Left ventricle myocardium inferior (tissue), 1 donor: ENCODE data around the gene C19orf67. TPM values are rescaled to one million over a fixed set of nuclear protein-coding genes. Genes with fewer than 3 reads are reported as not detected.

ENCODE experiments used
- DNase-seq: peaks from one replicate; pipeline ENCODE4 v3.0.0-alpha.2; 2020
- H3K27ac ChIP-seq: fragments of 200-600 bp; replicated peaks from 2 replicates; pipeline ENCODE4 v1.8.0; 2021
- H3K27me3 ChIP-seq: fragments of 200-600 bp; 2 replicates; pipeline ENCODE4 v1.8.0; 2021; ENCODE audit warnings: low read depth
- H3K36me3 ChIP-seq: fragments of 200-600 bp; 2 replicates; pipeline ENCODE4 v1.8.0; 2021
- H3K4me1 ChIP-seq: fragments of 200-600 bp; 2 replicates; pipeline ENCODE4 v1.8.0; 2021
- H3K4me3 ChIP-seq: fragments of 200-600 bp; 2 replicates; pipeline ENCODE4 v1.8.0; 2021; ENCODE audit warnings: mild to moderate bottlenecking, moderate library complexity
- H3K9me3 ChIP-seq: fragments of 200-600 bp; replicated peaks from 2 replicates; pipeline ENCODE4 v1.8.0; 2021
- intact Hi-C: fragments of 100-400 bp; cut with micrococcal nuclease; formaldehyde crosslinking; loops from one replicate; pipeline ENCODE4 v1.11.0; 2022
- total RNA-seq: library from RNA; stranded (reverse); fragmentation: NEBNext Ultra II Directional; extraction: Animal tissue kit (Norgen Biotek cat#: 25700); gene quantifications from one replicate; pipeline ENCODE4 v1.2.1, GENCODE V29; 2021
- TF ChIP-seq, protein P1 (sequence below): fragments of 200-600 bp; IDR thresholded peaks from 2 replicates; pipeline ENCODE4 v1.8.0; 2021; ENCODE audit warnings: antibody characterized with exemption, mild to moderate bottlenecking, borderline replicate concordance
- donor health status: DM: no; HTN: yes; CAD: no; lungs with severe emphysema.

C19orf67 gene
- total RNA-seq, 1 donor from 2014 or later = not detected

GRCh38 chr19:14107581-14108461 is 22.2 kb upstream of the C19orf67 start:
- peak overlapping the region; percentile 100 for H3K27ac ChIP-seq
- TF ChIP-seq, protein P1, sequence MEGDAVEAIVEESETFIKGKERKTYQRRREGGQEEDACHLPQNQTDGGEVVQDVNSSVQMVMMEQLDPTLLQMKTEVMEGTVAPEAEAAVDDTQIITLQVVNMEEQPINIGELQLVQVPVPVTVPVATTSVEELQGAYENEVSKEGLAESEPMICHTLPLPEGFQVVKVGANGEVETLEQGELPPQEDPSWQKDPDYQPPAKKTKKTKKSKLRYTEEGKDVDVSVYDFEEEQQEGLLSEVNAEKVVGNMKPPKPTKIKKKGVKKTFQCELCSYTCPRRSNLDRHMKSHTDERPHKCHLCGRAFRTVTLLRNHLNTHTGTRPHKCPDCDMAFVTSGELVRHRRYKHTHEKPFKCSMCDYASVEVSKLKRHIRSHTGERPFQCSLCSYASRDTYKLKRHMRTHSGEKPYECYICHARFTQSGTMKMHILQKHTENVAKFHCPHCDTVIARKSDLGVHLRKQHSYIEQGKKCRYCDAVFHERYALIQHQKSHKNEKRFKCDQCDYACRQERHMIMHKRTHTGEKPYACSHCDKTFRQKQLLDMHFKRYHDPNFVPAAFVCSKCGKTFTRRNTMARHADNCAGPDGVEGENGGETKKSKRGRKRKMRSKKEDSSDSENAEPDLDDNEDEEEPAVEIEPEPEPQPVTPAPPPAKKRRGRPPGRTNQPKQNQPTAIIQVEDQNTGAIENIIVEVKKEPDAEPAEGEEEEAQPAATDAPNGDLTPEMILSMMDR = no peak
- no peaks in the 10 kb centered on the region for H3K9me3 ChIP-seq
- H3K36me3 ChIP-seq = peaks cover 40% of the 10 kb centered on the region
- peak; percentile 79 for DNase-seq
- peak overlapping the region; percentile 29 for H3K4me3 ChIP-seq
- H3K4me1 ChIP-seq = peaks cover 66% of the 10 kb centered on the region
- H3K27me3 ChIP-seq = no peaks in the 10 kb centered on the region
- intact Hi-C loops = no loop called here

DNA sequence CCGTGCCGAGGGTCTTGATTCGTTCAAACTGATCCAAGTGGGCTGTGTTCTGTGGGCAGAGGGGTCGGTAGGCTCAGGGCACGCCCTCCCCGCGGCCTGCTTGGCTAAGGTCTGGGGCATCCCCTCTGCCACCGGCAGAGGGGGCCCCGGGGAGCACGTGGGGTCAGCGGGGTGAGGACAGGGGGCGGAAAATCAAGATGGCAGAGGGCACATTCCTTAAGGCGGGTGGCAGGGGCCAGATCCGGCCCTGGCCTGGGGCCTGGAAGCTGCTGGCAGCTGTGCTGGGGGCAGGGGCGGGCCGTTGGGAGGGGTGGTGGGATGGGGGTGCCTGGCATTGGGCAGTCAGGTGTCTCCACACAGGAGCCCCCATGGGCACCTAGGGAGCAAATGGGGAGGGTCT is 21.3 kb upstream of the C19orf67 start:
- Histone ChIP-seq H3K36me3 (peaks cover 50% of the 10 kb centered on the region), H3K27ac (peak overlapping the region; percentile 100), H3K27me3 (no peaks in the 10 kb centered on the region), H3K9me3 (no peaks in the 10 kb centered on the region), H3K4me1 (peaks cover 66% of the 10 kb centered on the region), H3K4me3 (peak overlapping the region; percentile 29)
- TF ChIP-seq, protein P1 = peak; percentile 39
- peak; percentile 41 for DNase-seq
- intact Hi-C loops = no loop called here

- H3K27me3 ChIP-seq = no peaks in the 10 kb centered on the region
- DNase-seq = no peak
- no peak overlapping the region for H3K4me3 ChIP-seq
- H3K9me3 ChIP-seq = no peaks in the 10 kb centered on the region
- H3K36me3 ChIP-seq = peaks cover 61% of the 10 kb centered on the region
- TF ChIP-seq, protein P1 = no peak
- peaks cover 58% of the 10 kb centered on the region for H3K4me1 ChIP-seq
- intact Hi-C loops = no loop called here
- peak overlapping the region; percentile 100 for H3K27ac ChIP-seq
Measured at GRCh38 chr19:14105680-14106079, 20.1 kb upstream of the C19orf67 start.

DNA sequence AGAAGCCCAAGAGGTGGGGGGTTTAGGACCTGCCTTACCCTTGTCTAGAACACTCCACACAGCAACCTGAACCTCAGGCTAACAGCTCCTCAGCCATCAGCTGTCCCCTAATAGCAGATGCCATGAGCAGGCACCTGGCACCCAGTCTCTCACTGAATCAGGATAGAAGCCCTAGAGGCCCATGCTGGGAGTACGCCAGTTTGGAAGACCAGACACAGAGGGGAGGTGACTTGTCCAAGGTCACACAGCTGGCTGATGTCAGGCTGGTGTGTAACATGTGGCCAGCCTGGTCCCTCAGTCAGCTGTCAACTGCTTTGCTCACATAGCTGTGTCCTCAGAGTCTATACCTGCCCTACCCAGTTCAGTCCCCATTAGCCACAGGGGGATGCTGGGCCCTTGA is 17.7 kb upstream of the C19orf67 start:
- no peaks in the 10 kb centered on the region for H3K9me3 ChIP-seq
- intact Hi-C loops = no loop called here
- no peaks in the 10 kb centered on the region for H3K27me3 ChIP-seq
- H3K27ac ChIP-seq = peak overlapping the region; percentile 60
- no peak for DNase-seq
- H3K36me3 ChIP-seq = peaks cover 85% of the 10 kb centered on the region
- peaks cover 43% of the 10 kb centered on the region for H3K4me1 ChIP-seq
- TF ChIP-seq, protein P1 = no peak
- no peak overlapping the region for H3K4me3 ChIP-seq

DNA sequence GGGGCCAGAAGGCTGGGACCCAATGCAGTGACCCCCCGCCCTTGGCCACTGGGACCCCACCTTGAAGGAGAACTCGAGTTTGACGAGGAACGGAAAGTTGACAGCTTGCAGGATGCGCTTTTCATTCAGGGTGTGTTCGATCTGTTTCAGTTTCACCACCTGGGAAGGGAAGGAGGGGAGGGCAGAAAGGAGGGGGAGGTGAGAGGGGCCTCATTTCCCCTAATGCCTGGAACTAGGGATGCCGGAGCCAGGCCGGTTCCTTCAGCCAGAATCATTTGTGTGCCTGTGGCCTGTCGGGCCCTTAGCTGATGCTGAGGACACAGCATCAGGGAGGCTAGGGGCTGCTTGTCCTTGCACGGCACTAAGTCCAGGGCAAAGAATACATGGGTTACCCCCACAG is 17.2 kb upstream of the C19orf67 start:
- no peak for DNase-seq
- intact Hi-C loops = no loop called here
- no peaks in the 10 kb centered on the region for H3K27me3 ChIP-seq
- H3K36me3 ChIP-seq = peaks cover 90% of the 10 kb centered on the region
- no peak overlapping the region for H3K4me3 ChIP-seq
- peaks cover 37% of the 10 kb centered on the region for H3K4me1 ChIP-seq
- TF ChIP-seq, protein P1 = no peak
- peak overlapping the region; percentile 60 for H3K27ac ChIP-seq
- H3K9me3 ChIP-seq = no peaks in the 10 kb centered on the region
